BJ (cell line): ENCODE measurements around the gene EFNB1. TPM values are rescaled to one million over a fixed set of nuclear protein-coding genes. Genes with fewer than 3 reads are reported as not detected.

Source experiments
- CTCF ChIA-PET: fragments of 350-600 bp; formaldehyde crosslinking; extraction: SDS; loops from one replicate; lab custom pipeline; 2021; ENCODE audit warnings: antibody characterized with exemption, inconsistent platforms; lab: Yijun Ruan, JAX
- POLR2A ChIA-PET: fragments of 300-600 bp; sonication (Branson Sonifier 250); formaldehyde crosslinking; extraction: SDS; loops from one replicate; lab custom pipeline; 2021; ENCODE audit warnings: antibody characterized with exemption; lab: Charles Lee
- DNase-seq: peaks from one replicate; pipeline ENCODE4 v3.0.0-alpha.2; 2011; ENCODE audit warnings: low read depth
- H3K27me3 ChIP-seq: 2 replicates; pipeline ENCODE4 v1.6.0; 2011; ENCODE audit warnings: low read length; ENCODE audit not compliant: control insufficient read depth, insufficient read depth
- H3K36me3 ChIP-seq: 2 replicates; pipeline ENCODE4 v1.5.1; 2011; ENCODE audit warnings: low read length; ENCODE audit not compliant: control insufficient read depth, insufficient read depth
- H3K4me3 ChIP-seq: 2 replicates; pipeline ENCODE4 v1.5.1; 2011; ENCODE audit warnings: low read depth, mild to moderate bottlenecking, control low read depth, low read length
- CTCF ChIP-seq: IDR thresholded peaks from 2 replicates; pipeline ENCODE4 v1.5.1; 2011; ENCODE audit warnings: low read depth, mild to moderate bottlenecking, control low read depth, inconsistent platforms, low read length, moderate library complexity; ENCODE audit not compliant: insufficient read depth
- polyA plus RNA-seq: library from polyadenylated mRNA; depleted of rRNA; stranded (reverse); fragments of >200 nt; gene quantifications from 2 replicates; pipeline ENCODE4 v1.2.3, GENCODE V29; 2011

EFNB1 gene
- polyA plus RNA-seq, 1 experiment, result 15.2 TPM

GRCh38 chrX:68831405-68832100, 2.7 kb downstream of the EFNB1 start:
- TF ChIP-seq CTCF, result no peak
- DNase-seq, result no peak
- POLR2A ChIA-PET, result no interaction called here
- CTCF ChIA-PET, result interaction anchor here (1.1 to 6.4 kb wide), 5 partner anchors 8 to 556 kb away, joined by 3 to 90 read pairs (median 3); no protein-coding TSS in a partner anchor
- H3K36me3 ChIP-seq, result no peaks in the 10 kb centered on the region; the same call in 1 of the 2 replicates
- no peaks in the 10 kb centered on the region for H3K27me3 ChIP-seq
- H3K4me3 ChIP-seq, result peak overlapping the region; percentile 68

DNA sequence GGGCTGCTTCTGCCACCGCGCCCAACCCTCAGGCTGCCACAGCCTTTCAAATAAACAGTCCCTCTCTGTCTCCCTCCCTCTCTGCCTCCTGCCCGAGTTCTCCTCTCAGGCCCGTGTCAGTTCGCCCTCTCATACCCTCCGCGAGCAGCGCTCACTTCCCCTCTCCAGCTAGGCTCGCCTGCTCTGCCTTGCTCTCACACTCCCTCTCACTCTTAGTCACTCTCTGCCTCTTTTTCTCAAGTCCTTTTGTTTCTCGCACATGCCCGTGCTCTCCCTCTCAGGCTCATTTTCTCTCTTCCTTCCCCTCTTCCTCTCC, 3.2 kb downstream of the EFNB1 start:
- peak; percentile 26 for DNase-seq
- peak overlapping the region; percentile 68 for H3K4me3 ChIP-seq
- no peaks in the 10 kb centered on the region for H3K27me3 ChIP-seq
- ChIA-PET POLR2A (no interaction called here), CTCF (interaction anchor here (1.1 to 6.4 kb wide), 6 partner anchors 9 to 555 kb away, joined by 3 to 90 read pairs (median 3); no protein-coding TSS in a partner anchor)
- no peaks in the 10 kb centered on the region; the same call in 1 of the 2 replicates for H3K36me3 ChIP-seq
- no peak for TF ChIP-seq CTCF

GRCh38 chrX:68832516-68833447, 4.0 kb downstream of the EFNB1 start:
- H3K27me3 ChIP-seq, result no peaks in the 10 kb centered on the region
- TF ChIP-seq CTCF, result no peak
- CTCF ChIA-PET, result interaction anchor here (0.6 to 1.4 kb wide), 7 partner anchors 9 to 555 kb away, joined by 3 read pairs; no protein-coding TSS in a partner anchor
- POLR2A ChIA-PET, result no interaction called here
- no peak for DNase-seq
- H3K36me3 ChIP-seq, result no peaks in the 10 kb centered on the region; the same call in 1 of the 2 replicates
- H3K4me3 ChIP-seq, result peak overlapping the region; percentile 68

GRCh38 chrX:68833448-68833805, 4.6 kb downstream of the EFNB1 start:
- Histone ChIP-seq H3K36me3 (no peaks in the 10 kb centered on the region; the same call in 1 of the 2 replicates), H3K27me3 (no peaks in the 10 kb centered on the region), H3K4me3 (no peak overlapping the region)
- ChIA-PET POLR2A (no interaction called here), CTCF (interaction anchor here (0.9 to 1.2 kb wide), 3 partner anchors 11 to 390 kb away, joined by 3 read pairs; no protein-coding TSS in a partner anchor)
- no peak for DNase-seq
- no peak for TF ChIP-seq CTCF

DNA sequence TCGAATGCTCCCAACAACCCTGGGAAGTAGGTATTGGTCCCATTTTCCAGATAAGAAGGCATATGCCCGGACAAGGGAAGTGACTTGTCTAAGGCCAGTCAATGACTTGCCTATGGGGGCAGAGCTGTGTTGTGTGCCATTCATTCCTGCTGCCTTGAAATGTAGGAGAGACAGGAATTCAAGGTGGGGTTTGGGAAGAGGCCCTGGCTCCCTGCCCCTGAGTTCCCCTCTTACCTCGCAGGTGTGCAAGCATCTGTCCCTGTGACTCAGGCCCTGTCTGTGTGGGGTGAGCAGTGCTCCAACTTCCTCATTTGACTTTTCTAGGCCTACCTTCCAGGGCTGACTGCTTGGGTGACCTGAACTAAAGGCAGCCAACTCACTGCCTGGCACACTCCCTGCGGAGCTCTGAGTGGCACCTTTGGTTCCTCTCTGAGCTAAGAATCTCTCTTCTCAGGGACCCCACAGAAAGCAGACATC, 5.1 kb downstream of the EFNB1 start:
- no peak overlapping the region for H3K4me3 ChIP-seq
- ChIA-PET CTCF (interaction anchor here (1.0 kb wide), 1 partner anchor 12 kb away, joined by 3 read pairs; no protein-coding TSS in a partner anchor), POLR2A (no interaction called here)
- no peaks in the 10 kb centered on the region; the same call in 1 of the 2 replicates for H3K36me3 ChIP-seq
- DNase-seq, result no peak
- H3K27me3 ChIP-seq, result no peaks in the 10 kb centered on the region
- TF ChIP-seq CTCF, result no peak
